ENCODE data around the gene PDZRN3. TPM values are rescaled to one million over a fixed set of nuclear protein-coding genes. Genes with fewer than 3 reads are reported as not detected.

The PDZRN3 gene
- total and polyA plus RNA-seq, 2 experiments from 2014 or later: 42.9 to 60.5 TPM

DNA sequence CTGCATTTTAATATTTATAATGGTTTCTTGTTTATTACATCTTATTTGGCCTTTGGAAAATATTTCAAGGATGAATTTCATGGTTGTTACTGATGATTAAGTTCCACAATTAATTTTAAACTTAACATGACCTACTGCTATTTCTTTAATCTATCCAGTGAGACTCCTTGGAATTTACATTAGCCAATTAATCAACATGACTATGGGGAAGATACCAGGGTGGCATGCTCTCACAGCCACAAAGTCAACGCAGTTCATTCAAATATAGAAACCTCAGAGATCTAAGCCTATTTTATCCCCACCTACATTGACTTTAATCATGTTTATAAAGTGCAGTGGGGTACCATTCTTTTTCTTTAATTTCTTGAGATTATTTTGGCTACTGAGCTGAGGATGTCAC, 43.6 kb upstream of the PDZRN3 start:
- H3K4me3 ChIP-seq: no peak overlapping the region
- H4K20me1 ChIP-seq (ENCODE audit: insufficient read depth, poor library complexity, severe bottlenecking): no peaks in the 10 kb centered on the region
- H3K9me2 ChIP-seq (replicated peaks; ENCODE audit: insufficient read depth): no peaks in the 10 kb centered on the region
- H2AFZ ChIP-seq: no peak overlapping the region
- TF ChIP-seq, protein P1, sequence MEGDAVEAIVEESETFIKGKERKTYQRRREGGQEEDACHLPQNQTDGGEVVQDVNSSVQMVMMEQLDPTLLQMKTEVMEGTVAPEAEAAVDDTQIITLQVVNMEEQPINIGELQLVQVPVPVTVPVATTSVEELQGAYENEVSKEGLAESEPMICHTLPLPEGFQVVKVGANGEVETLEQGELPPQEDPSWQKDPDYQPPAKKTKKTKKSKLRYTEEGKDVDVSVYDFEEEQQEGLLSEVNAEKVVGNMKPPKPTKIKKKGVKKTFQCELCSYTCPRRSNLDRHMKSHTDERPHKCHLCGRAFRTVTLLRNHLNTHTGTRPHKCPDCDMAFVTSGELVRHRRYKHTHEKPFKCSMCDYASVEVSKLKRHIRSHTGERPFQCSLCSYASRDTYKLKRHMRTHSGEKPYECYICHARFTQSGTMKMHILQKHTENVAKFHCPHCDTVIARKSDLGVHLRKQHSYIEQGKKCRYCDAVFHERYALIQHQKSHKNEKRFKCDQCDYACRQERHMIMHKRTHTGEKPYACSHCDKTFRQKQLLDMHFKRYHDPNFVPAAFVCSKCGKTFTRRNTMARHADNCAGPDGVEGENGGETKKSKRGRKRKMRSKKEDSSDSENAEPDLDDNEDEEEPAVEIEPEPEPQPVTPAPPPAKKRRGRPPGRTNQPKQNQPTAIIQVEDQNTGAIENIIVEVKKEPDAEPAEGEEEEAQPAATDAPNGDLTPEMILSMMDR (IDR thresholded peaks at IDR 0.05; ENCODE audit: poor library complexity): no peak
- TF ChIP-seq EZH2phosphoT487 (IDR thresholded peaks at IDR 0.05; ENCODE audit: low read depth, severe bottlenecking, unreplicated experiment): no peak
- TF ChIP-seq EZH2 (IDR thresholded peaks at IDR 0.05; ENCODE audit: borderline replicate concordance): no peak
- no peak overlapping the region for H3K4me2 ChIP-seq
- no peaks in the 10 kb centered on the region for H3K9me3 ChIP-seq (ENCODE audit: low read depth)
- DNase-seq (ENCODE audit: low spot score): no peak
- peaks cover 12% of the 10 kb centered on the region for H3K4me1 ChIP-seq (ENCODE audit: insufficient read depth)
- H3K79me2 ChIP-seq: no peaks in the 10 kb centered on the region
- H3K27me3 ChIP-seq: no peaks in the 10 kb centered on the region
- WGBS (ENCODE audit: low lambda C conversion rate, missing lambda C conversion rate): 81% methylated on average over 1 of the region's 1 CpG
- no peaks in the 10 kb centered on the region for H3K36me3 ChIP-seq (replicated peaks; ENCODE audit: insufficient read depth, low read depth)
- H3K27ac ChIP-seq: no peak overlapping the region

DNA sequence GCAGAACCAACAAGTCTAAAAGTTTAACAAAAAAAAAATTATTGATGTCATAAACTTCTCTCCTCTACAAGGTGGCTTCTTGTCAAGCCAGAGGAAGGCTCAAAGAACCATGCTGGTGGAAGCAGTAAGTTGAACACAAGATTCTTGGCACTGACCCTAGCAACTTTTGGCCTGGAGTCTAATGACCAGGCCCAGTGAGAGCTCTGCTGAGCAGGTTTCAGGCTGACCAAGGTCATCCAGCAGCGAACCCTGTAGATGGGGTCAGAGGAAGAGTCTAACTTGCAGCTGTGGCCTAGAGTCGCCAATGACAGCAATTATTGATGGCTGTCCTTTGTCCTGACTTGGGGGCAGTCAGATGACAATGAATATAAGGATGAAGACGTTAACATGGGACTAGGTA, 43.1 kb upstream of the PDZRN3 start:
- Histone ChIP-seq H3K79me2 (no peaks in the 10 kb centered on the region), H3K4me1 (ENCODE audit: insufficient read depth) (peaks cover 12% of the 10 kb centered on the region), H3K36me3 (replicated peaks; ENCODE audit: insufficient read depth, low read depth) (no peaks in the 10 kb centered on the region), H3K9me2 (replicated peaks; ENCODE audit: insufficient read depth) (no peaks in the 10 kb centered on the region), H3K27me3 (no peaks in the 10 kb centered on the region), H3K4me2 (no peak overlapping the region), H3K27ac (no peak overlapping the region), H4K20me1 (ENCODE audit: insufficient read depth, poor library complexity, severe bottlenecking) (no peaks in the 10 kb centered on the region), H3K4me3 (no peak overlapping the region), H3K9me3 (ENCODE audit: low read depth) (no peaks in the 10 kb centered on the region), H2AFZ (no peak overlapping the region)
- no peak for DNase-seq (ENCODE audit: low spot score)
- TF ChIP-seq EZH2 (IDR thresholded peaks at IDR 0.05; ENCODE audit: borderline replicate concordance) (no peak), EZH2phosphoT487 (IDR thresholded peaks at IDR 0.05; ENCODE audit: low read depth, severe bottlenecking, unreplicated experiment) (no peak)
- TF ChIP-seq, protein P1 (IDR thresholded peaks at IDR 0.05; ENCODE audit: poor library complexity): no peak
- 63% methylated on average over 3 of the region's 3 CpGs for WGBS (ENCODE audit: low lambda C conversion rate, missing lambda C conversion rate)

DNA sequence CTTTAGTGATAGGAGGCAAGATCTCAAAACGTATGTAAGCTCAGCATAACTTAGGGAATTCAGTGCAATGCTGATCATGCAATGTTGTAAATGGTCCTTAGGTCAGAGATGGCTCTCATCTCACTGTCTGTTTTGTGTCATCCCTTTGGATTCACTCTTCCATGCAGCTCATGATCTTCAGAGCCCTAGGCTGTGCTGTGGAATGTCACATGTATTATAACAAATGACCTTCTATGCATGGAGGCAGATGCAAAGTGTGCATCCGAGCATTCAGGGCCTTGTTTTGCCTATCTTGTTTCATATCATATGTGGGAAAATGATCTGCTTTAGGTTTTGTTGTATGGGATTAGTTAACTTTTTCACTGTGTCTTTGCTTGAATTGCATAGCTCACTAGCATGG, 40.5 kb upstream of the PDZRN3 start:
- no peaks in the 10 kb centered on the region for H4K20me1 ChIP-seq (ENCODE audit: insufficient read depth, poor library complexity, severe bottlenecking)
- H3K4me3 ChIP-seq: no peak overlapping the region
- H2AFZ ChIP-seq: no peak overlapping the region
- H3K9me3 ChIP-seq (ENCODE audit: low read depth): no peaks in the 10 kb centered on the region
- no peaks in the 10 kb centered on the region for H3K9me2 ChIP-seq (replicated peaks; ENCODE audit: insufficient read depth)
- DNase-seq (ENCODE audit: low spot score): no peak
- peaks cover 12% of the 10 kb centered on the region for H3K4me1 ChIP-seq (ENCODE audit: insufficient read depth)
- H3K27me3 ChIP-seq: no peaks in the 10 kb centered on the region
- no peak overlapping the region for H3K27ac ChIP-seq
- no peaks in the 10 kb centered on the region for H3K79me2 ChIP-seq
- TF ChIP-seq EZH2phosphoT487 (IDR thresholded peaks at IDR 0.05; ENCODE audit: low read depth, severe bottlenecking, unreplicated experiment): no peak
- TF ChIP-seq EZH2 (IDR thresholded peaks at IDR 0.05; ENCODE audit: borderline replicate concordance): no peak
- TF ChIP-seq, protein P1 (IDR thresholded peaks at IDR 0.05; ENCODE audit: poor library complexity): no peak
- 63% methylated on average over 2 of the region's 2 CpGs for WGBS (ENCODE audit: low lambda C conversion rate, missing lambda C conversion rate)
- H3K36me3 ChIP-seq (replicated peaks; ENCODE audit: insufficient read depth, low read depth): no peaks in the 10 kb centered on the region
- H3K4me2 ChIP-seq: no peak overlapping the region

DNA sequence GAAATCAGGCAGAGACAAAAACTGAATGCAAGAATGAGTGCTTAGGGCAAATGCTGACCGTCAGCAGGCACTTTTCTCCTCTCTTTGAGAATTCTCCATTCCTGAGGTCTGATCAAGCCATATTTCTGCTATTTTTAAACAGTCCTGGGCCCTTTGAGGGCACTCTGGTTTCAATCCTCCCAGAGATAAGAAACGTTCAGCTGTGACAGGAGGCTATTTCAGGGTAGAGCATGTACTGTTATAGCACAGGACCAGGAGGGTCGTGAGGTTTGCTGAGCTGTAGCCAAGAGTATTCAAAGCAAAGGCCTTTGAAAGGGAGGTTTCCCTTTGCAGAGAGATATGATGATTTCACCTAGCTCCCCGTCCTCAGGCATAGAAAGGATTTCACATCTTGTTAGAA, 39.6 kb upstream of the PDZRN3 start:
- H3K9me2 ChIP-seq (replicated peaks; ENCODE audit: insufficient read depth): no peaks in the 10 kb centered on the region
- H3K4me3 ChIP-seq: no peak overlapping the region
- no peaks in the 10 kb centered on the region for H3K27me3 ChIP-seq
- H3K79me2 ChIP-seq: no peaks in the 10 kb centered on the region
- H4K20me1 ChIP-seq (ENCODE audit: insufficient read depth, poor library complexity, severe bottlenecking): no peaks in the 10 kb centered on the region
- peak overlapping the region; percentile 13 for H3K27ac ChIP-seq
- no peak for DNase-seq (ENCODE audit: low spot score)
- H3K4me1 ChIP-seq (ENCODE audit: insufficient read depth): peaks cover 12% of the 10 kb centered on the region
- no peak for TF ChIP-seq EZH2 (IDR thresholded peaks at IDR 0.05; ENCODE audit: borderline replicate concordance)
- TF ChIP-seq, protein P1 (IDR thresholded peaks at IDR 0.05; ENCODE audit: poor library complexity): no peak
- no peak overlapping the region for H2AFZ ChIP-seq
- 36% methylated on average over 4 of the region's 4 CpGs for WGBS (ENCODE audit: low lambda C conversion rate, missing lambda C conversion rate)
- peak overlapping the region; percentile 9 for H3K4me2 ChIP-seq
- no peaks in the 10 kb centered on the region for H3K36me3 ChIP-seq (replicated peaks; ENCODE audit: insufficient read depth, low read depth)
- no peaks in the 10 kb centered on the region for H3K9me3 ChIP-seq (ENCODE audit: low read depth)
